GM19395 (cell line): ENCODE measurements around the gene DZIP3.
A peak's percentile ranks its signal among the peaks of the same experiment; 100 is the strongest.

ENCODE experiments used
- ATAC-seq: cut with Tn5 transposase; IDR thresholded peaks from one replicate; pipeline ENCODE4 v1.9.1; 2021; ENCODE audit warnings: mild to moderate bottlenecking, moderate library complexity; ENCODE audit not compliant: unreplicated experiment

DZIP3 gene, protein sequence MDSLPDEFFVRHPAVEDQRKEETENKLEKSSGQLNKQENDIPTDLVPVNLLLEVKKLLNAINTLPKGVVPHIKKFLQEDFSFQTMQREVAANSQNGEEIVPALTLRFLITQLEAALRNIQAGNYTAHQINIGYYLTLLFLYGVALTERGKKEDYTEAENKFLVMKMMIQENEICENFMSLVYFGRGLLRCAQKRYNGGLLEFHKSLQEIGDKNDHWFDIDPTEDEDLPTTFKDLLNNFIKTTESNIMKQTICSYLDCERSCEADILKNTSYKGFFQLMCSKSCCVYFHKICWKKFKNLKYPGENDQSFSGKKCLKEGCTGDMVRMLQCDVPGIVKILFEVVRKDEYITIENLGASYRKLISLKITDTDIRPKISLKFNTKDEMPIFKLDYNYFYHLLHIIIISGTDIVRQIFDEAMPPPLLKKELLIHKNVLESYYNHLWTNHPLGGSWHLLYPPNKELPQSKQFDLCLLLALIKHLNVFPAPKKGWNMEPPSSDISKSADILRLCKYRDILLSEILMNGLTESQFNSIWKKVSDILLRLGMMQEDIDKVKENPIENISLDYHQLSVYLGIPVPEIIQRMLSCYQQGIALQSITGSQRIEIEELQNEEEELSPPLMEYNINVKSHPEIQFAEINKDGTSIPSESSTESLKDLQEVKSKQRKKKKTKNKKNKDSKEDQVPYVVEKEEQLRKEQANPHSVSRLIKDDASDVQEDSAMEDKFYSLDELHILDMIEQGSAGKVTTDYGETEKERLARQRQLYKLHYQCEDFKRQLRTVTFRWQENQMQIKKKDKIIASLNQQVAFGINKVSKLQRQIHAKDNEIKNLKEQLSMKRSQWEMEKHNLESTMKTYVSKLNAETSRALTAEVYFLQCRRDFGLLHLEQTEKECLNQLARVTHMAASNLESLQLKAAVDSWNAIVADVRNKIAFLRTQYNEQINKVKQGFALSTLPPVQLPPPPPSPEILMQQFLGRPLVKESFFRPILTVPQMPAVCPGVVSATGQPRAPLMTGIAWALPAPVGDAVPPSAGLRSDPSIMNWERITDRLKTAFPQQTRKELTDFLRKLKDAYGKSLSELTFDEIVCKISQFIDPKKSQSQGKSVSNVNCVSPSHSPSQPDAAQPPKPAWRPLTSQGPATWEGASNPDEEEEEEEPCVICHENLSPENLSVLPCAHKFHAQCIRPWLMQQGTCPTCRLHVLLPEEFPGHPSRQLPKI

DNA sequence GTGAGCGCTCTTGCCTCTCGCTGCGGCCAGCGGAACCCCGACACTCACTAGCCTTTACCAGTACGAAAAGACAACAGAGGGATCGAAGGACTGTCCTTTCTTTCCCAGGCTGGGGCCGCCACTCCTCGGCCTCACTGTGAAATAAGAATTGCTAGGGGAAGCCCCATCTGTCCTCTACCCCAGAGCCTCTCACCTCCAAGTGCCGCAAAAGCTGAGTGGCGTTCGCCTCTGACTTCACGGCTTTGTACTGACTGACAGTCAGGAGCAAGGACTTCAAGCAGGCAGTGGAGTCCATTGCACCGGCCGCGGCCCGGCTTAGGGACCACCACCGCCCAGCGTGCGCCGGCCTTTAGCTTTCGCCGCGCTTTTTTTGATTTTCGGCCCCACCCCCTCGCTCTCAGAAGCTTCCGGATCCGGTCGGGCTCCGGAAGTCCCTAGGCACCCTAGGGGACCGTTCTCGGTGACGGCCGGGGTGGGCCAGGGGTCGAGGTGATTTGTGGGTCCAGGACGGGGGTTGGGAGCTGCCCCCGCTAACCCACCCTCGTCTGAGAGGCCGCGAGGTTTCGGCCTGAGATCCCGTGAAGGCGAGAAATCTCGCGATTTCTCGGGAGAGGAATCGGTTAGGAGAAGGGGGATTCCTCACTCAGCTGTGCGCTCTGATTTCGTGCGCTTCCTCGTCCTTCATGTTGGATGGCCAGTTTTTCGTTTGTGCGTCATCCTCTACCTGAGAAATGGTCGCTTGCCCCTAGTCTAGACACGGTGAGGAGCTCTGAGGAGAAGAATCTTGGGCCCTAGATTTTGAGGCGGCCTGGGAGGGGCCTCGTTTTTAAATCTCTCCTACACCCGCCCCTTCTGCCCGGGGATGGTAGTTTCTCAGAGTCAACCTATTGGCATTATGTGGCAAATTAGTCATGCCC, at the start of gene DZIP3, which contains the start of gene CIP2A:
DZIP3 (plus strand) TSS at position 642 of the 917 bp plus-strand sequence. CDS start 15,685 bp downstream, outside the sequence.
CIP2A (minus strand) TSS at position 358 of the 917 bp plus-strand sequence; CDS start at position 295, 63 bp downstream.
- ATAC-seq: peak; percentile 91

DNA sequence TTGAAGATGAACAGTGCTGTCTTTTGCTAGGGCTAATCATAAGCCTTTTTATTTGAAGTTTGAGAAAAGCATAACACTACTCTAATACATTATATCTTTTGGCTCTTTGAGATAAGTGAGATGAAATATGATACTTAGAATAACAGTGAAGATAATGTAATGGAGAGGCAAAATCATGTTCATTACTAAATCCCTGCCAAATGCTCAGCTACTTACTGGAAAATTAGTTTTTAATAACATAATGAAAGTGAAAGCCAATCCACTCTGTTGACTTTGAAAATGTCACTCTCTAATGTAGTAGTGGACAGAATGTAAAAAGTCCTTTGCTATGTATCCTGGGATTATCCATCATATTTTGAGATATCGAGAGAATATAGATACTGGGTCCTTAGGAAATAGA, 43.3 kb upstream of the DZIP3 start:
- peak; percentile 53 for ATAC-seq

DNA sequence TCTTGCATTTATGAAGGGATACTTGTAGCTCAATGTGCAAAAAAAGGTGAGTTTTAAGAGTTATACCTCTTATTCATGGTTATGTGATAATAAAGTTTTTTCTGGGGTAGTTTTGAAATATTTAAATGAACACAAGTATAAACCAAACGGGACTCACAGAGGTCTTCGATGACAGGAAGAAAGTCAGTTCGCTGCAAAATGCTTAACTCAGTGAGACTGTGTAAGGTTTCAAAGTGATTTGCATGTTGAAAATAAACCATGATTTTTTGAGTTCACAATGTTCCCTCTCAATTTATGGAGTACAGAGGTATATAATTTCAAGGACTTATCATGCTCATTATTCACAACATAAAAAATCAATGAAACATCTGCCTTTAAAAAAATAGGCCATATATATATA, 42.8 kb upstream of the DZIP3 start:
- peak; percentile 64 for ATAC-seq

DNA sequence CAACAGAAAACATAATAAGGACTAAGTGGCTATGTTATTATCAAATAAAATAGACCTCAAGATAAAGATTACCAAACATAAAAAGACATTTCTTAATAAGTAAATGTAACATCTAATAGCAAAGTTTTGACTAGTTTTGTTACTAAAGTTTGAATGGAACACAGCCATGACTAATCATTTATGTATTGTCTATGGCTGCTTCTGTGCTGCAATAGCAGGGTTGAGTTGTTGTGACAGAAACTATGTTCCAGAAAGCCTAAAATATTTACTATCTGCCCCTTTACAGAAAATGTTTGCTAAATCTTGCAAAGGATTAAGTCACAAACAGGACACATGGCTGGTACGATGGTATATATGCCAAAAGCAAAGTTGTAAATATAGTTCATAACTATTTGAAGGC, 41.2 kb upstream of the DZIP3 start:
- ATAC-seq: no peak

DNA sequence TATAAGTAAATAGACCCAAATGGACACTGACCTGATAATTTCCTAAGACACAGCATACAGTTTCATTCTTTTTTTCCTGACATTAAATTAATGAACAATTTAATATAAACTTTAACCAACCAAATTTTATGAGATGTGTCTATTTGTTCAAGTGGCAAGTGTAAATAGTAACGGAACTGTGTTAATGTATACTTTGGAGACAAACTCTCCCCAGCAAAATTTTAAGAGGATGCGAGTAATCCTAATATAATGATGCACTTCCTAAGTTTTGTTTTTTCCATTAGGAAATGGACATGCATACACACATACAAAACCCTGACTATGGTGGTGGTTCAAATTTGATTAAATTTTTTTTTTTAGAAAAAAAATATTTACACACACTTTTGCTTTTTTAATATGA, 40.6 kb upstream of the DZIP3 start:
- ATAC-seq: no peak

DNA sequence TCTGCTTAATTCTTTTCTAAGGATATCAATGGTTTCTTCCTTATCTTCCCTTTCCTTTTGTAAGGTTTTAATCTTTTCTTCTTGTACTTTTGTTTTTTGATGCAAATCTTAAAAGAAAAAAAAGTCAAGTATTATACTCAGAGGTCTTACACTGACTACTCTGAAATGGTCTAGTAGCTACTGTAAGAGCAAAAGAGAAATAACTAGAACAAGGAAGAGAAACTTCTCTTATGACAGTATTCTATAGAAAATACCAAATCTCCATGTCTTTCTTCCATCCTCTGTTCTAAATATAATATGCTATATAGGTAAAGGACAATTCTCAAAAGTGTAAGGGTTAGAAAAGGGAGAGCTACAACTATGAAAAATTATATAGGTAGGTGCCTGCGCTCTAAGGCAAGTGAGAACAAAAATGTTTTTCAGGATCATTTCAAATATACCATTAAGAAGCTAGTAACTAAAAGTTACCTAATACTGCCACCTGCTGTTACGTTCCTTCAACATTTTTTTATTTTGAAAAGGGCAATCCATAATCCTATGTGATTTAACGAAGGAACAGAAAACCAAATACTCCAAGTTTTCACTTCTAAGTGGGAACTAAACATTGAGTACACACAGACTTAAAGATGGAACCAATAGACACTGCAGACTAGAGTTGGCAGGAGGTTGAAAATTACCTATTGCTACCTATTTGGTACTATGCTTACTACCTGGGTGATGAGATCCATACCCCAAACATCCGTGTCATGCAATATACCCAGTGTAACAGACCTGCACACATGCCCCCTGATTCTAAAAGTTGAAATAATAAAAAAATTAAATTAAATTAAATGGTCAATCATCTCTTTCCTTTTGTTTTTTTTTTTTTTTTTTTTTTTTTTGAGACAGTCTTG, 37.0 kb upstream of the DZIP3 start:
- ATAC-seq: peak; percentile 63

DNA sequence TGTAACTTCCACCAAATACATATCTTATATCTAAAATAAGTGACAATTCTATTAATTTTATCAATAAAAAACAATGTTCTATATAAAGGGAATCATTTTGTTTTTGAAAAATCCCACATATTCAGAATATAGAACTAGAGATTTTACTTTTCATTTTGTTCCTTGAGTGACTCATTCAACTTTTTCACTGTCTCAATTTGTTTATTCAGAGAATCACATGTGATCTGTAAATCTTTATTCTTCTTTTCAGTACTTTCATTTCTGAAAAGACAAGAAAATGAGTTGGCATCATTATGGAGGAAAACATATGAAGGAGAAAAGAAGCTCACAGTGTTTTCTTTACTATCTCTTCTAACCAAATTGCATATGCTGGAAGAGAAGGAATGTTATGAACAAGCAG, 35.3 kb upstream of the DZIP3 start:
- ATAC-seq: no peak

DNA sequence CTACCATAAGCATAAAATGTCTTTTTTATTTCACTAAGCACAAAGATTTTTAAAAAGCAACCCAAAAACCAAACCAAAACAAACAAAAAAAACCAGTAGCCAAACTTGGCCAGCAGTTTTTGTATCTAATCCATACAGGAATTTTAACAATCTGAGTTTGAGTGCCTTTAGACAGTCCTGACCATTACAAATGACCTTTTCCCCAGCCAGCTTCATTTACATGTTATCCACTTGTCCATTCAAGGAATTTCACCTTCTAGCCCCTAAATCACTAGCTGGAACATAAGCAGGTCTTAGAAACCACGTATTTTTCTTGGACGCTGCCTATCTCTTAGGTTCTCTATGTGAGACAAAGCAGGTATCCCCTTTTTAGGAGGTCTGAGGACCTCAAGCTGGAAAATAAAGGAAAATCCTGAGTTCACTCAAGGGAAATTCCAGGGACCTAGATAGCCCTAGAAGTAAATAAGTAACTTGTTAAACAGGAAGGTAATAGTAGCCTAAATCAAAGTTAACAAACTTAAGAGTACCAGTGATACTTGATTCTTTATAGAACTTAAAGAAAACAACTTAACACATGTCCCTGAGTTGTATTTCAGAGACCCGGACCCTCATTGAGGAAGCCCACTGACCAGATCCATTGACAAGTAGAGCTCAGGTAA, 34.5 kb upstream of the DZIP3 start:
- no peak for ATAC-seq

DNA sequence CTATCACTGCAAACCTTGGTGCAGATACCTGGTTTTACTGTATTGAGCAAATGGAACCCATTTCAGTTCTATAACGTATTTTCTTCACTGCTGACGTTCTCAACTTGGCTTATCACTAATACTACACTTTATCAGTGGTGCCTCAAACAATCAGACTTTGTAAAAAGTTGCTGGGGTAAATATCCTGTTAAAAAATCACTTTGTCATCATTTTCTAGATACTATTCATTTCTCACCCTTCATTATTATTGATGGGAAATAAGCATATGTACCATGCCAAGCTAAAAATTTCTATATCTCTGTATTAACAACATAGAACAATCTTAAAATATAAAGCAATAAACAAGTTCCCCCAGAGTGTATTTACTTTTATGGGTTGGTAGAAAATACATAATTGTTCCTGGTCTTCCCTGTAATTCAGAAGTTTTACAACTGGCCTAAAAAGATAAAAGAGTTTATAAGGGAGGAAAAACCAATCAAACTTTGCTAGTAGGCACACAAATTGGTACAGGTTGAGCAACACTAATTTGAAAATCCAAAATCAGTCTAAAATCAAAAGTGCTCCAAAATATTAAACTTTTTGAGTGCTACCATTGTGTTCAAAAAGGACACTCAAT, 33.4 kb upstream of the DZIP3 start:
- no peak for ATAC-seq

DNA sequence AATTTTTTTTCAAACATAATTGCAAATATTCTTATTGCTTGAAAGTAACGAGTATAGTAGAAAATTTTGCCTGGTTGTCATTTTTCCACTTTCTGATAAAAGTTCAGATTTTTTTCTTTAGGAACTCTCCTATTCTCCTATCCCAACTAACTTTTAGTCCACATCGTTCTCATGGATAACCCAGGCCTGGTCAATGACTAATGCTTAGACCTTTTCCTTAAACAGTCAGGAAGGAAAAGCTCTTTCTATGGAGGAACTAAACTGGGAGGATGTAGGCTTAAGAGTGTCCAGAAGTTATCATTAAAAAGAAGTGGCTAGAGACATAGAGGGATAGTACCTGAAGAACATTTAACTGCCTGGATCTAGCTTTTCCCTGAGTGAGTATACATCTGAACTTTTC, 27.0 kb upstream of the DZIP3 start:
- no peak for ATAC-seq

DNA sequence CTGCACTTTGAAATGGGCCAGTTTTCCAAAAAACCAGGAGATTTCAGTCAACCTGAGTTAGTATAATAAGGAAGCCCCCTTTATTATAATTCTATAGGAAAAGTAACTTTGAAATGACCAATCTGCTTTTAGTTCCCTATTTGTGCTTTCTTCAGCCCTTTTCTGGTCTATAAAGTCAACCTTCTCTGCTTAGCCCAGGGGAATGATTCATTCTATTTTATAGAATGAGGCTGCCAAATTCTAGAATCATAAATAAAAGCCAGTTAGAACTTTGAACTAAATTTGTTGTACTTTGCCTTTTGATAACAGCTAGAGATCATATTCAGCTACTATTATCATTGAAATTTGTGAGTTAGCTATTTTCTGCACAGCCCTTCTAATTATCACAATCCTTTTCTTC, 25.0 kb upstream of the DZIP3 start:
- no peak for ATAC-seq

DNA sequence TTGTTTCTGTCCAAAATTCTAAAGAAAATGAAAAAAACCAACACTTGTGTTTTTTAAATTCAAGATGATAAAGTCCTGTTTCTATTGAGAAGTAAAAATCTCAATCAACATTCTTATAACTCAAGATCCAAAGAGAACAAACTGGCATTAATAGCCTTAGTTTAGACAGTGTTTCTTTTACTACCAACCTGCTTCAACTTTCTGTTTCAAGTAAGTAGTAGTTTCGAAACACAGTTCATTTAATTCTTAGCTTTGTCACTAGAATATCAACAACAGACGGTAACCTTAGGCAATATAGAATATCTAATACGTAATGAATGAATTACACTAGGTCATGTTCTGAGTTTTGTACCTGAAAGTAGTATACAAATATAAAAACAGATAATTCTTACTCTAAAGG, 24.0 kb upstream of the DZIP3 start:
- ATAC-seq: no peak

DNA sequence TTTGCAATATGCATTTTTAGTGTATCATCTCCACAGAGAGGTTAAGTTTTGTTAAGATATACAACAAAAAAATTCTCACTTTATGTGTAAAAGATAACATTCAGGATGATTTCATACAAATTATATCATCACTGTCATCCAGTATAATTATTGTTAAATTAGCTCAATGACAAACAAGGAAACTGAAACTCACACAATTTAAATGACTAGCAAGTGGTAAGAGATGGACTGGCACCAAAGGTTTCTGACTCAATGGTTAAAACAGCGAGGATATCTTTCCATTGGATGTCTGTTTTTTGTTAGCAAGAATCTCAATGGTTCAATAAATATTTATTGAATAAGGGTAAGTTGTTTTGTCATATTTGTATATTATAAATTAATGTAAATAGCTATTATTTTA, 22.9 kb upstream of the DZIP3 start:
- no peak for ATAC-seq

DNA sequence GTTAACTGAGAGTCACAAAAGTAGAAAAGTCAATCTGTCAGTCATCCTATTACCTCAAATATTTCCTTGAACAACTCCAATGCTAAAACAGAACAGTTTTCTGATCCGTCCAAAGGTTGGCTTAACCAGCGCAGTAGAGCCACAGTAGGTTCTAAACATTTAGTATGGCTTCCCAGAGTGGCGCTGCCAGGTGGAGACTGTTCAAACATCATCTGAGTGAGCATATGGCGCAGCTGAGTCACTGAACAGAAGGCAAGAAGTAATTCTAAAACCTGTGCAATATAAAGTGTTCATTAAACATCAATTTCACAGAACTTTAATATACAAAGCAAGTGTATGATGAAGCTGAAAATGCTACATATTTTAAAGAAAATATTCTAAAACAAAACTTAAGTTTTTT, 20.2 kb upstream of the DZIP3 start:
- no peak for ATAC-seq

DNA sequence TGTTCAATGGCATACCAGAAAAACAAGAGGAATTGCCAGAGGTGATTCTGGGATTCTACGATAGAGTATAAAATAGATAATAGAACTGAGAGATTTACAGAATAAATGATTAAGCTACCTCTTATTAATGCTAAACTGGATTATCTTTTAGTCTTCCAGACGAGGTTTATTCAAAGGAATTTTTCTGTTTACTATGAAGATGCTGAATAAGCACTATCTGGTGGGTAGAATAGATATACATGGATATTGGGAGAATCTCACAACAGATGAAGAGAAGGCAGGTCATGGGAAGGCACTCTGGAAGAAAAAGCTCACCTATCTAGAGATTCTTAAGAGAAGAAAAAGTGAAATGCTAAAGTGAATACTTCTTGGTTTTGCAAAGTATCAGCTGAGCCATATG, 11.5 kb upstream of the DZIP3 start:
- ATAC-seq: no peak

DNA sequence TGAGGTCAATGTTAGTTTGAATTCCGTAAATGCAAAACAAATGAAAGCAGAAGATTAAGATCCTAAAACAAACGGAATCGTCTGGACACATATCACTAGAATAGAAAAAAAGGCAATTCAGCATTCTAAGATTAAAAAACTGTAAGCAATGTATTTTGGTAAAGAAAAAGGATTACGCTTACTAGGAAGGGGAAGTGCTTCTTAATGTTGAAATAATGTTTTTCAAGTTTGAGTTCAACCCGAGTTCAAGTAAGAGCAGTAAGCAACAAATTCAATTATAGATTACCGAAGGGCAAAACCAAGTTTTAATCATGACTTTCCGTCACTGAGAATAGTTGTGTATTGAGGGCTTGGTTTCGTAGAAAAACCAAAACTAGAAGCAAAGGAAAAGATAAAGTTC, 921 bp upstream of the DZIP3 start:
- ATAC-seq: no peak

DNA sequence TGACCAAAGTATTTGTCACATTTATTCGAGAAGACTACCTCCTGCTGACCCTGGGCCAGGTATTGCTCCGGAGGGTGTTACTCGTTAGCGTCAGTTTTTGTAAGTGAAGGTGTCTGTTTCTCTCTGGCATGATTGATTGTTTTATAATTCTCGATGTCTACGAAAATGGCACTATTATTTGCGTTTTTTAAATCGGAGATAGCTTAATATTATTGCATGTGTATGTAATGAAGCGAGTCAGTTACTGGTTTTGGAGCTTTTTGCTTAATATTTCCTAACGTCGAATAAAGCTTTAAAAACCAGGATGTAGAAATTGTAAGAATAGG, 439 bp downstream of the DZIP3 start:
- no peak for ATAC-seq

DNA sequence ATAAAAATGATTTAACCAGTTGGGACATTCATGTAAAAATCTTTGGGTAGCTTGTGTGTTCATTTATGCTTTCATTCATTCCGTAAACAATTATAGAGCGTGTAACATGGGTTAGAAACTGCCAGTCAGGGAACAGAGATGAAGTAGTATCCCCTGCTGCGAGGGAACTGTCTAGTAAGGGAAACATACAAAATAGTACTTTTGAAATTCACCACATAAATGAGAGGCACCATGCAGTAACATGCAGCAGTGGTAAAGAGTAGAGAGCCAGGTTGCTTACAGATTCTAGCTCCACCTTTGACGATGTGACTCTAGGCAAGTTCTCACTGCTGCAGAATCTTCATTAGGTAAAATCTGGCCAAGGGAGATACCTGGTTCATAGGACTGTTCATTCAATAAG, 938 bp downstream of the DZIP3 start:
- no peak for ATAC-seq
